Hindlimb muscle (tissue), 1 donor: ENCODE results near the gene KCNK13. TPM values are rescaled to one million over a fixed set of nuclear protein-coding genes. Genes with fewer than 3 reads are reported as not detected.
"Not testable (repeated sequence)": the region's sequence is repeated elsewhere in the genome, so short reads cannot be mapped to it uniquely, and the experiment has no call there.

Experiments
- DNase-seq: peaks from one replicate; pipeline ENCODE4 v3.0.0-alpha.2; 2013
- polyA plus RNA-seq: library from polyadenylated mRNA; unstranded; fragments of 120-200 nt; gene quantifications from one replicate; pipeline ENCODE4 v1.2.1, GENCODE V29; 2013; ENCODE audit not compliant: insufficient read length

KCNK13 gene
- polyA plus RNA-seq, 1 donor, result 0.40 TPM

DNA sequence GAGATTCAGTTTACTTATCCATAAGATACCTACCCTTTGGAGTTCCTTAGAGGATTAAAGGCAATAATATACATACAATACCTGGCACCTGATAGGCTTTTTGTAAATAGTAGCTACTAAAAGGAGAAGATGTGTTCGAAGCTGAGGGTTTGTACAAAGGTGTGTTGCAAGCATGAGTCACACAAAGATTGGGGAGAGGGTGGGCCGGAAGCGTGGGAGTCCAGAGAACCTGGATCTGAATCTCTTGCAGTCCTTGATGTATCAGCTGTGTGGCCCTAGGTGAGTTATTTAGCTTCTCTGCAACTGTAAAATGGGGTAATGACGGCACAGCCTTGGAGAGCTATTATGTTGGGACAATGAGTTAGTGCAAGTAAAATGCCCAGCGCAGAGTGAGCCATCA, 132.9 kb downstream of the KCNK13 start:
- no peak for DNase-seq

- no peak for DNase-seq
Observed at GRCh38 chr14:90198541-90199060, 136.8 kb downstream of the KCNK13 start.

DNA sequence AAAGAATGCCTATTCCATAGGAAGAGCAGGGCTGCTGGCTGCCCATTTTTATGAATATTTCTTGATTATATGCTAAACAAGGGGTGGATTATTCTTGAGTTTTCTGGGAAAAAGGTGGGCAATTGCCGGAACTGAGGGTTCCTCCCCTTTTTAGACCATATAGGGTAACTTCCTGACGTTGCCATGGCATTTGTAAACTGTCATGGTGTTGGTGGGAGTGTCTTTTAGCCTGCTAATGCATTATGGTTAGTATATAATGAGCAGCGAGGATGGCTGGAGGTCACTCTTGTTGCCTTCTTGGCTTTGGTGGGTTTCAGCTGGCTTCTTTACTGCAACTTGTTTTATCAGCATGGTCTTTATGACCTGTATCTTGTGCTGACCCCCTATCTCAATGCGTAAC, 138.8 kb downstream of the KCNK13 start:
- not testable (repeated sequence) for DNase-seq

DNA sequence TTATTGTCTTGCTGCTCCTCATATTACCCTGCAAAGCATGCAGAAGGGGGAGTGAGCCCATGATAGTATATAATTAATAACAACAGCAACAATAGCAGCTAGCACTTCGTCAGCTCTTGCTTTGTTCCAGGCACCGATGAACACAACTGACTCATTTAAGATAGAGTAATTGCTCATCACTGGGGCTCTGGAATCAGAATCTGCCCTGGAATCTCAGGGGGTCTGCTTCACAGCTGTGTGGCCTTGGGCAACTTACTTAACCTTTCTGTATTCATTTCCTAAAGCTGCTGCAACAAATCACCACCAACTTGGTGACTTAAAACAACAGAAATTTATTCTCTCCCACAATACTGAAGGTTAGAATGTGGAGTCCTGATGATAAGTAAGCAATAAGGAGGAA, 139.6 kb downstream of the KCNK13 start:
- no peak for DNase-seq

DNA sequence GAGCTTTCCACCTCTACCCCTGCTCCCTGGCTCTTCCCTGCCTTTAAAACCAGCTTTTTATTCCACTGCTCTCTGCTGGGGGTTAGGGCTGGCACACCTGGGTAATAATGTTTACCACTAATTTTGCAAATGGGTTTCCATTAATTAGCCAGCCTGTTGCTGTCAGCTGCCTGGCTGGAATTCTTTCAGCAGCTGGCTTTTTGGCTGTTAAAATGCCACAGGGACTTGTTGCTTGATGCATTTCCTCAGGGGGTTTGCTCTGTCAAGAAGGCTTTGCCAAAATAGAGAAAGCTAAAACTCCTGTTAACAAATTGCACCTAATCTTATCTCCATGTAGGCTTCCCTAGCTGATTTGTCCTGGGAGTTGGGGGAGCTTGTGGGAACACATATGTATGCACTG, 142.7 kb downstream of the KCNK13 start:
- no peak for DNase-seq

GRCh38 chr14:90213099-90213748, 151.4 kb downstream of the KCNK13 start:
- DNase-seq, result no peak

DNA sequence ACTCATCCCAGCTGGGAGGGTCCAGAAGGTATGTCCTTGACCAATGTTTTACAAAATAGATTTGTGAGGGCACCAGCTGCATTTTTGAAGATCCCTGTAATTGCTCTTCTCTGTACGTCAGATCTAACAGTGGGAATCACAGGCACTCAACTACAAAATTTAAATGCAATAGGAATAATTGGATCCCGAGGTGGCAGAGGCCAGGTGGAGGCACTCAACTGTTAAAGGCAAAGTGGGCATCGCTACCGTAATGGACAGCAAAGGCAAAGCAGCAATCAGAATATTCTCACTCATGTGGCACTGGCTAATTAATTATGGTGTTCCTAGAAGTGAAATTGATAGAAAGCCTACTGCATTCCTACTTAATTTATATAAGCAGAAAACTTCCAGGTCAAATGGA, 166.7 kb downstream of the KCNK13 start:
- DNase-seq, result no peak

DNA sequence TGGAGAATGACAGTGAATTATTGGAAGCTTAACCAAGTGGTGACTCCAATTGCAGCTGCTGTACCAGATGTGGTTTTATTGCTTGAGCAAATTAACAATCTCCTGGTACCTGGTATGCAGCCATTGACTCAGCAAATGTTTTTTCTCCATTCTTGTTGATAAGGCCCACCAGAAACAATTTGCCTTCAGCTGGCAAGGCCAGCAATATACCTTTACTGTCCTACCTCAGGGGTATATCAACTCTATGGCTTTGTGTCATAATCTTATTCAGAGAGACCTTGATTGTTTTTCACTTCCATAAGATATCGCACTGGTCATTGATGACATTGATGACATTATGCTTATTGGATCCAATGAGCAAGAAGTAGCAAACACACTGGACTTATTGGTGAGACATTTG, 168.1 kb downstream of the KCNK13 start:
- not testable (repeated sequence) for DNase-seq

Other genes with a start within 250 kb of the KCNK13 start
- gene EFCAB11, start 107.3 kb upstream of the KCNK13 start, polyA plus RNA-seq, result 4.8 TPM
- gene TDP1, start 106.1 kb upstream of the KCNK13 start, polyA plus RNA-seq, result 9.4 TPM
- gene PSMC1, start 194.6 kb downstream of the KCNK13 start, polyA plus RNA-seq, result 97.9 TPM